NOMO-1 (cell line): ENCODE measurements around the gene PRICKLE1.
"Not testable (repeated sequence)": the region's sequence is repeated elsewhere in the genome, so short reads cannot be mapped to it uniquely, and the experiment has no call there.

Experiments used
- DNase-seq, 2 experiments: peaks; one replicate each; lab custom pipeline; 2025; ENCODE audit not compliant: unreplicated experiment in 2 of 2; lab: John Stamatoyannopoulos, UW

PRICKLE1 gene

DNA sequence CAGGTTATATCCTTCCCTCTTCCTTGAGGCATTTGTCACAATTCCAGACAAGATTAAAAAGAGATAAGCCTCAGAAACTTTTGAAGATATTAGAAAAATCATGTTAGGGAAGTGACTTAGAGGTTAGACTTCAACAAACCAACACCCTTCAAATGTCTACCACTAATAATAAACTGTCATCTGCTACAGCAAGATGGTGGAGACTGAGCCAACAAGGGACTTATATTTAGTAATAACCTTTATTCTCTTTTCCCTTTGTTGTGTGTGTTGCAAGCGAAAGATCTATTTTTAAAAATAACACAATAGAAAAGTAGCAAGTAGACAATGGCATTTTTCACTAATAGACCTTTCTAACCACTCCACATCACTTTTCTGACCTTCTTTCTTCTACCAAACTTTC lies 28.6 kb downstream of the PRICKLE1 start:
- no peak for DNase-seq

GRCh38 chr12:42557586-42558172 lies 31.9 kb downstream of the PRICKLE1 start:
- no peak for DNase-seq

- no peak for DNase-seq
These were observed 32.6 kb downstream of the PRICKLE1 start for GRCh38 chr12:42556917-42557316.

- DNase-seq, result no peak
These were observed 36.7 kb downstream of the PRICKLE1 start for GRCh38 chr12:42552822-42553221.

GRCh38 chr12:42550800-42551199 lies 38.7 kb downstream of the PRICKLE1 start:
- no peak for DNase-seq

DNA sequence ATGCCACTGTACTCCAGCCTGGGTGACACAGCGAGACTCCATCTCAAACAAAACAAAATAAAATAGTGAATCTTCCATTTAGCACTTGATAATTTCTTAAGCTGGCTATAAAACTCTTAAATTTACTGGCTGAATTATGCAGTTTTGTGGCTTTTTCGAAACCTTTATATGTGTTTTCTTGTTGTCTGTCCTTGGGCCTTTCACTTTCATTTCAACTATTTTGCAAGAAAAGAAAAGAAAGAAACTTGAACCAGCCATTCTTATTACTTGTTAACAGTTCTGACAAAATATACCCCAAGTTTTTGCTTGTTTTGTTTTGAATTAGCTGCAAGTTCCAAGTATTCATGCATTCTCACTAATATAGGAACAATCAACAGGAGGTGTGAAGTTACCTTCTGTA lies 42.8 kb downstream of the PRICKLE1 start:
- no peak for DNase-seq

DNA sequence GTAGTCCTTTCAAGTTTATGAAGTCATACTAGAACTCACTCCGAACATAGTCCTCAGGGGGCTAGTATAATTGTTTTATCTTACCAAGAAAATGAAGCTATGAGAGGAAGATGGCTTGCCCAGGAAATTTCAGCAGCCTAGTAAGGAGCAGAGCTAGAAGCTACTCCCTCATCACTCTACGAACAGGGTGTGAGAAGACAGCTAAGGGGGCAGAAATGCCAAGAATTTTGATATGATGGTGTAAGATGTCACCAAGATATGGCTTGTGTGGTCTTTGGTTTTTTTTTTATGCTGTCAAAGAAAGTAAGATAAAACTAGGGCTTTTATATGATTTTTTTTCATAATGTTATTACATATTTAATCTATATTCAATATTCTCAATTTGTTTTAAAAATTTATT lies 47.6 kb downstream of the PRICKLE1 start:
- DNase-seq, result no peak

DNA sequence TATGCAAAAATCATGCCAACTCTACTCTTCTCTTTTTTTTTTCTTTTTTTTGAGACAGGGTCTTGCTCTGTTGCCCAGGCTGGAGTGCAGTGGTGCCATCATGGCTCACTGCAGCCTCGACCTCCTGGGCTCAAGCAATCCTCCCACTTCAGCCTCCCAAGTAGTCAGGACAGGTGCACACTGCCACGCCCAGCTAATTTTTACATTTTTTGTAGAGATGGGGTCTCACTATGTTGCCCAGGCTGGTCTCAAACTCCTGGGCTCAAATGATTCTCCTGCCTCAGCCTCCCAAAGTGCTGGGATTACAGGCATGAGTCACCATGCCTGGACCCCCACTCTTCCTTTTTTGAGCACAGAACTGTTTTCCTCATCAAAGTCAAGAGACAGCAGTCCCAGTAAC lies 48.2 kb downstream of the PRICKLE1 start:
- DNase-seq, result not testable (repeated sequence)

- no peak for DNase-seq
These were observed 49.9 kb downstream of the PRICKLE1 start for GRCh38 chr12:42539696-42540095.

DNA sequence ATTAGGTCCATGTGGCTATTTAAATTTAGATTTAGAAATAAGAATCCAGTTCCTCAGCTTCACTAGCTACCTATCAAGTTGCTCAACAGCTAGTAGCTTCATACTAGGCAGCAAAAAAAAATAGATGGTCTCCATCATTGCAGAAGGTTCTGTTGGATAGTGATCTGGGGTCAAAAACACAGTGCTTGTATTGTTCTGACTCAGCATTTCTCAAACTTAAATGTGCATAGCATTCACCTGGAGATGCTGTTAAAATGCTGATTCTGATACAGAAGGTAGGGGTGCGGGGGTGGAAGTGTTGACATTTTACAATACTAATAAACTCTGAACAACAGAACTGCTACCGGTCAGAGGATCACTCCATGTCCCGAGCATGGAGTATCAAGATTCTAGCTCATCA lies 51.3 kb downstream of the PRICKLE1 start:
- DNase-seq, result no peak

DNA sequence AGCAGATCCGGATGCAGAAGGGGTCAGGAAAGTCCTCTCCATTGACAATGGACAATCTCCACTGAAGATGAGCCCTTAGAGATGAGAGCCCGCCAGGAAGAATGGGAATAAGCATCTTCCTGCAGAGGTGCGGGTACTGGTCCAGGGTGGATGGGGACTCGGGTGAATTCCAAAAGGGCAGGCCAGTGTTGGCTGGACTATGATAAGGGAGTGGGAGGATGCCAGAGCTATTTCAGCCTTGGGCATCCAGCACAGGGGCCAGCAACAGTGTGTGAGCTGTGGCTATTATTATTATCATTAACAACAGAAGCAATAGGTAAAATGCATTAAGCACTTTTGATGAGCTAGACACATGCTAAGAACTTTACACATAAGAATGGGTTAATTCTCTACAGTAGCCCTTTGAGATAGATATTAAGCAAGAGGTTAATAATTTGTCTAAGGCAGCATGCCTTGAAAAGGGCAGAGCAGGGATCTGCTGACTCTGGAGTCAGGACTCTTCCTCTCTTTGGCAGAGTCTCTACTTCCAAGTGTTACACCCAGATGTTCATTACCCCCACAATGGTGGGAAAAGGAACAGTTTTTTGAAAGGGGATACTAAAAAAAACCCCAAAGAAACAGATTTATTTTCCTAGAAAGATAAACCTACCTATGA lies 55.2 kb downstream of the PRICKLE1 start:
- DNase-seq, result no peak

GRCh38 chr12:42530284-42530683 lies 59.3 kb downstream of the PRICKLE1 start:
- no peak for DNase-seq

DNA sequence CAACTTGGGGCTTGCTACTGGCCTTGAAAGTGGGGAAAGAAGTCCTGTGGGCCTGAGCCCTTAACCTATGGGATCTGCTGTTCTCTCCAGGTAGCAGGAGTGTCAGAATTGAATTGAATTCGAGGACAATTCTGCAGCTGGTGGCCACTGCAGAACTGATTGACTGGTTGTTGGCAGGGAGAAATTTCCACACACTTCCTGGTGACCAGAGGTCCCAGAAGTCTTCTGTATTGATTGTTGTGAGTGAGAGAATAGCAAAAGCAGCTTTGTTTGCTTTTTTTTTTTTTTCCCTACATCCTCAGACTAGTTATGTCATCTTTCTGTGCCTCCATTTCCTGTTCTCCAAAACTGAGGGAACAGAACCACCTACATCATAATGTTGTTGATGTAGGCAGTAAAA lies 64.1 kb downstream of the PRICKLE1 start:
- no peak for DNase-seq

DNA sequence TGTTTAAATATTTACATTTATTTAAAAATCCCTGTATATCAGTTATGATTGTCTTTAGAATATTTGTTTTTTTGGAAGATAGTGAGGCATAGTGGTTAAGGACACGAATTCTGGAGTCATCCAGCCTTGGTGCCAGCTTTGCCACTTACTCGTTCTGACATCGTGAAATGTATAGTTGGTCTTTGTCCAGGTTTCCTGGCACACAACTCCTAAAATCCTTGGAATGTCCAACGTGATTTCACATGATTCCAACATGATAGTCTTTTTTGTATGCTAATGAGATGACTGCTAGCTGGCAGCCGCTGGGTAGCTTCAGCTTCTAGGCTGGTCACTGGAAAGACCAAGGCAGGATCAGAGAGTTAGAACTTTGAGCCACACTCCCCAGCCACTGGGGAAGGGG lies 64.8 kb downstream of the PRICKLE1 start:
- DNase-seq, result no peak

DNA sequence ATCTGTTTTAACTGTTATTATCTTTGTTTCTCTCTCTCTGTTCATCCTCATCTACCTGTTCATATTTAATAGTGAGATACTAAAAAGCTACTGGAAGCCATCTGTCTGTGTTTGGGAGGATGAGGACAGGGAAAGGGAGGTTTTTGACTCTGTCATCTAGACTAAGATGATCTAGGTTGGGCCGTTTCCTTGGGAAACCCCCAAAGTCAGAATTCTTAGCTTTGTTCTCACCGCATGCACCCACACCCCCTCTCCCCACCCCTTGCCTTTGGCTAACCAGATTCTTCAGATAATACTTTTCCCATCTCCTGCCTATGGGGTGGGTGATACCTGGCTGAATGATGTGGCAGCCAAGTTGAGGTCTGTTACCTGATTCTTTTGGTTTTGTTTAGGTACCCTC lies 73.0 kb downstream of the PRICKLE1 start:
- DNase-seq, result no peak

GRCh38 chr12:42511656-42512055 lies 77.9 kb downstream of the PRICKLE1 start:
- DNase-seq, result no peak

- no peak for DNase-seq
These were observed 78.7 kb downstream of the PRICKLE1 start for GRCh38 chr12:42510823-42511222.

GRCh38 chr12:42508913-42509460 lies 80.6 kb downstream of the PRICKLE1 start:
- DNase-seq, result no peak

GRCh38 chr12:42507565-42507964 lies 82.0 kb downstream of the PRICKLE1 start:
- no peak for DNase-seq

DNA sequence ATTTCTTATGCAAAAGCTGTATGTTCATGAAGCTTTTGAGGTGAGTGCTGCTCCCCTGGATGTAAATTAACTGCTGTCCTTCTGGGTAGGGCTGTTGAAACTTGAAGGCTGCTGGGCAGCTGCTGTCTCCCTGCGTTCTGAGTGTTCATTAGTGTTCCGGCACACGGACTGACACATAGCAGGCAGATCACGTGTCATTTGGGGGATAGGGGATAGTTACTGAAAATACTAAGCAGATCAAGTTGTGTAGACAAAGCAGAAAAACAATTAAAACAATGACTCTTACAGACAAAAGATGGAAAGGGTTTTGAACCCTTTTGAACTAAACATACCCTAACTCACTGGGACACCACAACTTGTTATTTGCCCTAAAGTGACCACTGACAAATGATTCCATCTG lies 82.5 kb downstream of the PRICKLE1 start:
- no peak for DNase-seq

GRCh38 chr12:42504049-42504448 lies 85.5 kb downstream of the PRICKLE1 start:
- DNase-seq, result no peak

DNA sequence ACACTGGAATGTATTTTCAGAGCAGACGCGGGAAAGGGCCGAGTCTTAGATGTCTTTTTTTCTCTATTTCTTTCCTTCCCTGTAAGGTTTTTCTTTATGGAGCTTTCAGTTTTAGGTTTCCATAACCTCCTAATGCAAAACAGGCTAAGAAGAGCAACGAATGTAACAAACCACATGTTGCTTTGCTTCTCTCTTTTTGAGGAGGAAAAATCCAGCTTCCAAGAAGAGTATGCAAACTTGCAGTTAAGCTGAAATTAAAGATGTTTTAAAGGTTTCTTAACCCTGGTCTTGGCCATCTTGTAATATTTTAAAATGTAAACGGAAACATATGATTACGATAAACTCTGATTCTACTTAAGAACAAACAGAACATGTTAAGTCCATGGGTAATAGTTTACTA lies 86.9 kb downstream of the PRICKLE1 start:
- no peak for DNase-seq
